A673 (cell line): ENCODE results near the gene CBLC. TPM values are rescaled to one million over a fixed set of nuclear protein-coding genes. Genes with fewer than 3 reads are reported as not detected.

Experiments
- BruUV-seq: library from RNA; stranded (reverse); fragments of 400-500 nt; replicated peaks from 2 replicates; lab custom pipeline; 2021; lab: Mats Ljungman, UMichigan
- CTCF ChIA-PET: fragments of 300-600 bp; sonication (Branson Sonifier 250); formaldehyde crosslinking; loops from one replicate; lab custom pipeline; 2022; ENCODE audit warnings: antibody characterized with exemption; lab: Charles Lee
- POLR2A ChIA-PET: fragments of 300-600 bp; sonication (Branson Sonifier 250); formaldehyde crosslinking; loops from one replicate; lab custom pipeline; 2022; ENCODE audit warnings: antibody characterized with exemption; ENCODE audit not compliant: low non-redundant PET; lab: Charles Lee
- DNase-seq: peaks from one replicate; pipeline ENCODE4 v3.0.0-alpha.2; 2015; ENCODE audit warnings: low spot score
- H3K27ac ChIP-seq: fragments of 200-600 bp; sonication (generic); 2 replicates; pipeline ENCODE4 v1.5.1; 2016; ENCODE audit warnings: mixed run types, low read depth, mild to moderate bottlenecking, mixed read lengths, antibody characterized with exemption, low read length; ENCODE audit not compliant: poor library complexity, severe bottlenecking
- H3K27me3 ChIP-seq: fragments of 200-600 bp; sonication (generic); replicated peaks from 2 replicates; pipeline ENCODE4 v1.6.1; 2017; ENCODE audit warnings: mixed run types, low read depth, mild to moderate bottlenecking, mixed read lengths, antibody characterized with exemption, low read length; ENCODE audit not compliant: insufficient read depth, poor library complexity
- H3K36me3 ChIP-seq: fragments of 200-600 bp; sonication (generic); 2 replicates; pipeline ENCODE4 v1.6.1; 2016; ENCODE audit warnings: mixed run types, mild to moderate bottlenecking, mixed read lengths, antibody characterized with exemption, low read length; ENCODE audit not compliant: insufficient read depth, poor library complexity, severe bottlenecking
- H3K4me1 ChIP-seq: fragments of 200-600 bp; sonication (generic); 2 replicates; pipeline ENCODE4 v1.6.1; 2017; ENCODE audit warnings: mixed run types, mild to moderate bottlenecking, mixed read lengths, antibody characterized with exemption, low read length; ENCODE audit not compliant: insufficient read depth, poor library complexity, severe bottlenecking
- H3K4me3 ChIP-seq: fragments of 200-600 bp; sonication (generic); 2 replicates; pipeline ENCODE4 v1.5.1; 2016; ENCODE audit warnings: low read depth, mixed run types, mild to moderate bottlenecking, mixed read lengths, low read length; ENCODE audit not compliant: poor library complexity, severe bottlenecking
- H3K9me3 ChIP-seq: fragments of 200-600 bp; sonication (generic); 2 replicates; pipeline ENCODE4 v1.6.1; 2016; ENCODE audit warnings: mixed run types, low read depth, mild to moderate bottlenecking, mixed read lengths, antibody characterized with exemption, low read length; ENCODE audit not compliant: poor library complexity, severe bottlenecking
- EZH2 ChIP-seq: fragments of 200-600 bp; sonication (generic); IDR thresholded peaks from 2 replicates; pipeline ENCODE4 v1.6.1; 2017; ENCODE audit warnings: borderline replicate concordance, low read depth, mild to moderate bottlenecking, mixed read lengths, antibody characterized with exemption, low read length; ENCODE audit not compliant: poor library complexity, severe bottlenecking
- intact Hi-C: fragments of 100-400 bp; cut with micrococcal nuclease; formaldehyde crosslinking; loops from one replicate; pipeline ENCODE4 v1.10.0; 2022; ENCODE audit not compliant: unreplicated experiment
- total RNA-seq: library from RNA; stranded (reverse); gene quantifications from 2 replicates; pipeline ENCODE4 v1.2.3, GENCODE V29; 2021
- TF ChIP-seq, protein P1 (sequence below): fragments of 300-800, 200-600 bp; sonication (generic); conservative IDR thresholded peaks from 2 replicates; pipeline ENCODE4 v1.5.1; 2017; ENCODE audit warnings: low read depth, mild to moderate bottlenecking, antibody characterized with exemption, low read length, moderate library complexity, mixed read lengths

Gene CBLC
- total RNA-seq, 1 experiment from 2014 or later, result not detected

DNA sequence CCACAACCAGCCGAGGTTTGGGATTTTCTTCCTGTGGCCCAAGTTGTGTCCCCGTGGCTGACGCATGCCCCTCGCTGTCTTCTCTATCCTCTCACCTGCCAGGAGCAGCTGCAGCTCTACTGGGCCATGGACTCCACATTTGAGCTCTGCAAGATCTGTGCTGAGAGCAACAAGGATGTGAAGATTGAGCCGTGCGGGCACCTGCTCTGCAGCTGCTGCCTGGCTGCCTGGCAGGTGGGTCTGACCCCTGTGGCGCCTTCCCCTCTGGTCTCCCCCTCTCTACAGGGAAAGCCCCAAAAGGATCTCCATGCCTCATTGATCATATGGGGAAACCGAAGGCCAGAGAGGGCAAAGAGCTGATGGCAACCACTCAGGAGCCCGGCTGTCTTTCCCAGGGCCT is 14.6 kb downstream of the CBLC start:
- H3K36me3 ChIP-seq, result no peaks in the 10 kb centered on the region
- ChIA-PET POLR2A (no interaction called here), CTCF (no interaction called here)
- peaks cover 4% of the 10 kb centered on the region for H3K4me1 ChIP-seq
- no peaks in the 10 kb centered on the region for H3K9me3 ChIP-seq
- no TSS peak for BruUV-seq
- H3K27ac ChIP-seq, result no peak overlapping the region
- intact Hi-C loops, result no loop called here
- no peaks in the 10 kb centered on the region for H3K27me3 ChIP-seq
- DNase-seq, result no peak
- no peak overlapping the region for H3K4me3 ChIP-seq
- TF ChIP-seq EZH2, result no peak
- TF ChIP-seq, protein P1, sequence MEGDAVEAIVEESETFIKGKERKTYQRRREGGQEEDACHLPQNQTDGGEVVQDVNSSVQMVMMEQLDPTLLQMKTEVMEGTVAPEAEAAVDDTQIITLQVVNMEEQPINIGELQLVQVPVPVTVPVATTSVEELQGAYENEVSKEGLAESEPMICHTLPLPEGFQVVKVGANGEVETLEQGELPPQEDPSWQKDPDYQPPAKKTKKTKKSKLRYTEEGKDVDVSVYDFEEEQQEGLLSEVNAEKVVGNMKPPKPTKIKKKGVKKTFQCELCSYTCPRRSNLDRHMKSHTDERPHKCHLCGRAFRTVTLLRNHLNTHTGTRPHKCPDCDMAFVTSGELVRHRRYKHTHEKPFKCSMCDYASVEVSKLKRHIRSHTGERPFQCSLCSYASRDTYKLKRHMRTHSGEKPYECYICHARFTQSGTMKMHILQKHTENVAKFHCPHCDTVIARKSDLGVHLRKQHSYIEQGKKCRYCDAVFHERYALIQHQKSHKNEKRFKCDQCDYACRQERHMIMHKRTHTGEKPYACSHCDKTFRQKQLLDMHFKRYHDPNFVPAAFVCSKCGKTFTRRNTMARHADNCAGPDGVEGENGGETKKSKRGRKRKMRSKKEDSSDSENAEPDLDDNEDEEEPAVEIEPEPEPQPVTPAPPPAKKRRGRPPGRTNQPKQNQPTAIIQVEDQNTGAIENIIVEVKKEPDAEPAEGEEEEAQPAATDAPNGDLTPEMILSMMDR, result no peak

DNA sequence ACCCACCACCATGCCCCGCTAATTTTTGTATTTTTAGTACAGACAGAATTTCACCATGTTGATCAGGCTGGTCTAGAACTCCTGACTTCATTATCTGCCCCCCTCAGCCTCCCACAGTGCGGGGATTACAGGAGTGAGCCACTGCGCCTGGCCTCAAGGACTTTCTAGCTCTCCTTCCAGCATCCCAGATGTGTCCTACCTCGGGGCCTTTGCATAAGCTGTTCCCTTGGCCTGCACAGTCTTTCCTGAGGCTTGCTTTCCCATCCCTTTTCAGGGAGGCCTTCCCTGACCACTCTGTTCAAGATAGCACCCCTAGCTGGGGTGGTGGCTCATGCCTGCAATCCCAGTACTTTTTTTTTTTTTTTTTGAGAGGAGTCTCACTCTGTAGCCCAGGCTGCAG is 16.9 kb downstream of the CBLC start:
- TF ChIP-seq, protein P1, result no peak
- TF ChIP-seq EZH2, result no peak
- Histone ChIP-seq H3K4me1 (peaks cover 4% of the 10 kb centered on the region), H3K27ac (no peak overlapping the region), H3K4me3 (no peak overlapping the region), H3K27me3 (no peaks in the 10 kb centered on the region), H3K9me3 (no peaks in the 10 kb centered on the region), H3K36me3 (no peaks in the 10 kb centered on the region)
- ChIA-PET CTCF (no interaction called here), POLR2A (no interaction called here)
- DNase-seq, result no peak
- intact Hi-C loops, result no loop called here
- BruUV-seq, result no TSS peak

DNA sequence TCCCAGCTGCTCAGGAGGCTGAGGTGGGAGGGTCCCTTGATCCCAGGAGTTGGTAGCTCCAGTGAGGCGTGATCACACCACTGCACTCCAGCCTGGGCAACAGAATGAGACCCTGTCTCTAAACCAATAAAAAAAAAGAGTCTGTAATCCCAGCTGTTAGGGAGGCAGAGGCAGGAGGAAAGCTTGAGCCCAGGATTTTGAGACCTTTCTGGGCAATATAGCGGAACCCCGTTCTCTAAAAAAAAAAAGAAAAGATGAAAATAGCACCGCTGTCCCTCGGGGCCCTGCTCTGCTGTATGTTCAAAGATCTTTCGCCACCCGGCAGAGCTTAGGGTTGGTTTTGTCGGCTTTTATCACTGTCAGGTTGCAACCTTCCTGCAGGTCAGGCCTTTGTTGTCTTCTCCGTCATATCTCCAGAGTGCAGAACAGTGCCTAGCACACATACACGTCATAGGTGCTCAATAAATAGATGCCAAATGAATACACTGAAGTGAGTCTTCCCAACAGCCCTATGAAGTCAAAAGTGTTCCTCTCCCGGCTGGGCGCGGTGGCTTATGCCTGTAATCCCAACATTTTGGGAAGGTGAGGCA is 17.8 kb downstream of the CBLC start:
- ChIA-PET CTCF (interaction anchor here (0.6 to 0.7 kb wide), 2 partner anchors 13 to 15 kb away, joined by 3 read pairs; no protein-coding TSS in a partner anchor), POLR2A (no interaction called here)
- Histone ChIP-seq H3K27me3 (no peaks in the 10 kb centered on the region), H3K4me3 (no peak overlapping the region), H3K36me3 (no peaks in the 10 kb centered on the region), H3K9me3 (no peaks in the 10 kb centered on the region), H3K27ac (no peak overlapping the region), H3K4me1 (peaks cover 4% of the 10 kb centered on the region)
- DNase-seq, result no peak
- intact Hi-C loops, result no loop called here
- no TSS peak for BruUV-seq
- TF ChIP-seq EZH2, result no peak
- TF ChIP-seq, protein P1, result no peak
